OCI-LY7 (cell line): Measurements from ENCODE around the gene ABHD10. TPM values are rescaled to one million over a fixed set of nuclear protein-coding genes. Genes with fewer than 3 reads are reported as not detected.

Experiments
- BruUV-seq: library from RNA; stranded (reverse); fragments of 400-500 nt; replicated peaks from 2 replicates; lab custom pipeline; 2021; lab: Mats Ljungman, UMichigan
- CTCF ChIA-PET: fragments of 300-600 bp; sonication (Branson Sonifier 250); formaldehyde crosslinking; loops from one replicate; lab custom pipeline; 2022; ENCODE audit warnings: antibody characterized with exemption; ENCODE audit not compliant: unreplicated experiment; lab: Charles Lee
- POLR2A ChIA-PET: fragments of 300-600 bp; sonication (Branson Sonifier 250); formaldehyde crosslinking; loops from one replicate; lab custom pipeline; 2022; ENCODE audit warnings: antibody characterized with exemption; lab: Charles Lee
- DNase-seq: peaks from one replicate; pipeline ENCODE4 v3.0.0-alpha.2; 2015; ENCODE audit warnings: low spot score
- H2AFZ ChIP-seq: fragments of 200-600 bp; sonication (generic), shearing (Covaris generic); 2 replicates; pipeline ENCODE4 v1.6.1; 2014; ENCODE audit warnings: mild to moderate bottlenecking, antibody characterized with exemption, low read length, moderate library complexity
- H3K27ac ChIP-seq: fragments of 200-600 bp; sonication (generic); 2 replicates; pipeline ENCODE4 v1.5.1; 2014; ENCODE audit warnings: mixed run types, low read depth, mild to moderate bottlenecking, moderate library complexity, low read length, inconsistent platforms; ENCODE audit not compliant: poor library complexity, severe bottlenecking
- H3K36me3 ChIP-seq: fragments of 200-600 bp; sonication (generic); 2 replicates; pipeline ENCODE4 v1.6.1; 2014; ENCODE audit warnings: mild to moderate bottlenecking, antibody characterized with exemption, low read length, moderate library complexity, mixed read lengths; ENCODE audit not compliant: insufficient read depth
- H3K4me1 ChIP-seq: fragments of 200-600 bp; sonication (generic); 2 replicates; pipeline ENCODE4 v1.5.1; 2014; ENCODE audit warnings: mild to moderate bottlenecking, low read length; ENCODE audit not compliant: insufficient read depth, poor library complexity, severe bottlenecking
- H3K4me2 ChIP-seq: fragments of 200-600 bp; sonication (generic); 2 replicates; pipeline ENCODE4 v1.6.1; 2014; ENCODE audit warnings: mild to moderate bottlenecking, low read length
- H3K4me3 ChIP-seq: fragments of 200-600 bp; sonication (generic); 2 replicates; pipeline ENCODE4 v1.5.1; 2014; ENCODE audit warnings: mild to moderate bottlenecking, low read depth, low read length; ENCODE audit not compliant: poor library complexity, severe bottlenecking
- H3K79me2 ChIP-seq: fragments of 200-600 bp; sonication (generic); 2 replicates; pipeline ENCODE4 v1.6.1; 2016; ENCODE audit warnings: low read depth, mild to moderate bottlenecking, low read length, moderate library complexity, mixed read lengths; ENCODE audit not compliant: insufficient read depth
- H3K9me2 ChIP-seq: fragments of 200-600 bp; sonication (generic); 2 replicates; pipeline ENCODE4 v1.6.1; 2016; ENCODE audit warnings: mild to moderate bottlenecking, low read length, mixed read lengths; ENCODE audit not compliant: insufficient read depth
- H3K9me3 ChIP-seq: fragments of 200-600 bp; sonication (generic); 2 replicates; pipeline ENCODE4 v1.6.1; 2014; ENCODE audit warnings: mild to moderate bottlenecking, mixed run types, low read length, mixed read lengths
- H4K20me1 ChIP-seq: fragments of 200-600 bp; sonication (generic); 2 replicates; pipeline ENCODE4 v1.6.1; 2014; ENCODE audit warnings: mild to moderate bottlenecking, antibody characterized with exemption, low read length, moderate library complexity, mixed read lengths; ENCODE audit not compliant: insufficient read depth
- EZH2phosphoT487 ChIP-seq: fragments of 200-600 bp; sonication (generic); IDR thresholded peaks from 2 replicates; pipeline ENCODE4 v1.6.1; 2018; ENCODE audit warnings: low read depth, borderline replicate concordance, mild to moderate bottlenecking, mixed run types, antibody characterized with exemption, low read length, moderate library complexity, mixed read lengths
- intact Hi-C: fragments of 100-400 bp; cut with micrococcal nuclease; formaldehyde crosslinking; loops from one replicate; pipeline ENCODE4 v1.10.0; 2022; ENCODE audit not compliant: unreplicated experiment
- total RNA-seq, 2 experiments: library from RNA; depleted of rRNA in 1 of 2; stranded (reverse); fragments of >200 nt in 1 of 2; shearing (Covaris generic) in 1 of 2; gene quantifications; 2 replicates each; pipeline ENCODE4 v1.2.3, GENCODE V29; 2014 to 2022
- TF ChIP-seq, protein P1 (sequence below): fragments of 200-600 bp; sonication (generic); conservative IDR thresholded peaks from 2 replicates; pipeline ENCODE4 v1.5.1; 2014; ENCODE audit warnings: mild to moderate bottlenecking, antibody characterized with exemption, low read length, moderate library complexity, mixed read lengths

The ABHD10 gene
- total RNA-seq, 2 experiments from 2014 or later, result 40.8 to 46.5 TPM

DNA sequence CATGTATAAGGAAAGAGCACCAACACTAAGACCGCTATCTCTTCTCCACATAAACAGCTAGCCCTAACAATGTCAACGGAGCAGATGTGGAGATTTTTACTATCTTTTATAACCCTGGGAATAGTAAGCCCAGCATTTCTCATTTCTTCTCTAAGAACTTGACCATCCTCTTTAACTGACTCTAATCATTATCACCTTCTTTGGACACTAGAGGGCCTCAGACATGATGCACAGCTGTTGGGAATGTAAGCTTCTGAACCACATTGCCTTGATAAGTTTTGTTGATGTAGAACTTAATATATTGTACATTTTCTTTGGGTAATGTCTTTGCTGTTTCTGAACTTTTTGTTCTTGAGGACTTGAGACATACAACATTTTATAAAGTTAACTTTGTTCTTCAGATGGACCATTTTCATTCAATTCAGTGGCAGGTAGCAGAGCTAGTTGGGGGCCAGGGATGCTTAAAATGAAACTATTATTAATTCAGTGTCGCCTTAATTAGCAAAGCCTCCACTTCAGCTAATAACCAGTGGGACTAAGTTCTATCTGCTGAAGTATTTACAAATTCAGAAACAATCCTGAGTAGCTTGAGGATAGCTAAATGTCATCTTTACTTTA is 10.3 kb downstream of the ABHD10 start:
- no peaks in the 10 kb centered on the region for H3K4me1 ChIP-seq
- H3K4me3 ChIP-seq, result no peak overlapping the region
- 0 out of 2 replicates have a peak overlapping the region, but pooled peaks have one; percentile 13 for H3K4me2 ChIP-seq
- POLR2A ChIA-PET, result interaction anchor here (0.8 to 5.4 kb wide), 9 partner anchors 10 to 54 kb away, joined by 3 to 32 read pairs (median 4); partner anchors contain the start of gene ABHD10
- intact Hi-C loops, result loop anchor here (1.0 kb wide), 1 partner anchor 54 kb away; no protein-coding TSS in a partner anchor
- H3K9me2 ChIP-seq, result no peaks in the 10 kb centered on the region
- DNase-seq, result peak; percentile 68
- H4K20me1 ChIP-seq, result 0 out of 2 replicates have a peak, but pooled peaks cover 3% of the 10 kb centered on the region
- no peak for TF ChIP-seq EZH2phosphoT487
- TF ChIP-seq, protein P1, sequence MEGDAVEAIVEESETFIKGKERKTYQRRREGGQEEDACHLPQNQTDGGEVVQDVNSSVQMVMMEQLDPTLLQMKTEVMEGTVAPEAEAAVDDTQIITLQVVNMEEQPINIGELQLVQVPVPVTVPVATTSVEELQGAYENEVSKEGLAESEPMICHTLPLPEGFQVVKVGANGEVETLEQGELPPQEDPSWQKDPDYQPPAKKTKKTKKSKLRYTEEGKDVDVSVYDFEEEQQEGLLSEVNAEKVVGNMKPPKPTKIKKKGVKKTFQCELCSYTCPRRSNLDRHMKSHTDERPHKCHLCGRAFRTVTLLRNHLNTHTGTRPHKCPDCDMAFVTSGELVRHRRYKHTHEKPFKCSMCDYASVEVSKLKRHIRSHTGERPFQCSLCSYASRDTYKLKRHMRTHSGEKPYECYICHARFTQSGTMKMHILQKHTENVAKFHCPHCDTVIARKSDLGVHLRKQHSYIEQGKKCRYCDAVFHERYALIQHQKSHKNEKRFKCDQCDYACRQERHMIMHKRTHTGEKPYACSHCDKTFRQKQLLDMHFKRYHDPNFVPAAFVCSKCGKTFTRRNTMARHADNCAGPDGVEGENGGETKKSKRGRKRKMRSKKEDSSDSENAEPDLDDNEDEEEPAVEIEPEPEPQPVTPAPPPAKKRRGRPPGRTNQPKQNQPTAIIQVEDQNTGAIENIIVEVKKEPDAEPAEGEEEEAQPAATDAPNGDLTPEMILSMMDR, result peak; percentile 92
- H3K27ac ChIP-seq, result no peak overlapping the region
- no TSS peak for BruUV-seq
- peaks cover 10% of the 10 kb centered on the region; the same call in 1 of the 2 replicates for H3K79me2 ChIP-seq
- CTCF ChIA-PET, result interaction anchor here (0.6 to 2.4 kb wide), 5 partner anchors 10 to 318 kb away, joined by 3 to 12 read pairs (median 3); partner anchors contain the start of gene ABHD10
- no peaks in the 10 kb centered on the region for H3K9me3 ChIP-seq
- H3K36me3 ChIP-seq, result peaks cover 67% of the 10 kb centered on the region
- H2AFZ ChIP-seq, result no peak overlapping the region

DNA sequence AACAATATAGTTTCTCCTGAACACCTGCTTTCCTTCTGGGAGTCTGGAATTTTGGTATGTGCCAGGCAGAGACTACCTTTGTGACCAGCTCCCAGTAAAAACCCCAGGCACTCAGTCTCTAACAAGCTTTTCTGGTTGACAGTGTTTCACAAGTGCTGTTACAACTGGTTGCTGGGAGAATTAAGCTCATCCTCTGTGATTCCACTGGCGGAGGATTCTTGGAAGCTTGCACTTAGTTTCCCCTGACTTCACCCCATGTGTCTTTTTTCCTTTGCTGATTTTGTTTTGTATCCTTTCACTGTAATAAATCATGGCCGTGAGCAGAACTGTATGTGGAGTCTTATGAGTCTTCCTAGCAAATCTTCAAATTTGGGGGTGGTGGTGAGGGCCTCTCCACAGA is 14.2 kb downstream of the ABHD10 start:
- no peaks in the 10 kb centered on the region for H3K9me3 ChIP-seq
- intact Hi-C loops, result no loop called here
- TF ChIP-seq, protein P1, result no peak
- TF ChIP-seq EZH2phosphoT487, result no peak
- no peaks in the 10 kb centered on the region for H3K4me1 ChIP-seq
- no peak overlapping the region for H2AFZ ChIP-seq
- H3K36me3 ChIP-seq, result peaks cover 41% of the 10 kb centered on the region
- H4K20me1 ChIP-seq, result 0 out of 2 replicates have a peak, but pooled peaks cover 3% of the 10 kb centered on the region
- peaks cover 10% of the 10 kb centered on the region; the same call in 1 of the 2 replicates for H3K79me2 ChIP-seq
- ChIA-PET POLR2A (interaction anchor here (1.3 to 5.4 kb wide), 2 partner anchors 8 to 14 kb away, joined by 3 to 32 read pairs; partner anchors contain the start of gene ABHD10), CTCF (interaction anchor here (1.0 kb wide), 1 partner anchor 14 kb away, joined by 3 read pairs; the partner anchor contains the start of gene ABHD10)
- H3K27ac ChIP-seq, result no peak overlapping the region
- no peak for DNase-seq
- no peaks in the 10 kb centered on the region for H3K9me2 ChIP-seq
- no peak overlapping the region for H3K4me2 ChIP-seq
- BruUV-seq, result no TSS peak
- no peak overlapping the region for H3K4me3 ChIP-seq
